Sigmoid colon (tissue), 7 donors: ENCODE measurements around the gene PIGQ. TPM values are rescaled to one million over a fixed set of nuclear protein-coding genes. Genes with fewer than 3 reads are reported as not detected.

ENCODE experiments used
- DNase-seq: peaks from one replicate; pipeline ENCODE4 v3.0.0-alpha.2; 2019
- H3K27ac ChIP-seq, 4 donors: fragments of 200-600 bp; sonication (generic); one replicate each; pipeline ENCODE4 v1.5.1; 2016 to 2019; ENCODE audit warnings: mild to moderate bottlenecking in 1 of 4
- H3K27me3 ChIP-seq, 3 donors: fragments of 200-600 bp; sonication (generic); one replicate each; pipeline ENCODE4 v1.5.1; 2019; ENCODE audit warnings: mild to moderate bottlenecking in 1 of 3
- H3K36me3 ChIP-seq, 4 donors: fragments of 200-600 bp; sonication (generic); one replicate each; pipeline ENCODE4 v1.5.1; 2016 to 2019
- H3K4me1 ChIP-seq, 4 donors: fragments of 200-600 bp; sonication (generic); one replicate each; pipeline ENCODE4 v1.5.1; 2017 to 2019
- H3K4me3 ChIP-seq, 4 donors: fragments of 200-600 bp; sonication (generic); one replicate each; pipeline ENCODE4 v1.5.1; 2017 to 2019; ENCODE audit warnings: mild to moderate bottlenecking in 2 of 4, moderate library complexity in 1 of 4
- H3K9me3 ChIP-seq, 4 donors: fragments of 200-600 bp in 3 of 4; sonication (generic) in 3 of 4; one replicate each; pipeline versions ENCODE4 v1.5.1 to v1.6.1; 2013 to 2019
- EP300 ChIP-seq, 4 donors: sonication (generic); formaldehyde crosslinking; IDR thresholded peaks; one replicate each; pipeline ENCODE4 v1.6.1; 2017; ENCODE audit warnings: antibody characterized with exemption in 4 of 4
- POLR2A ChIP-seq, 2 donors: fragments of 450-650 bp; IDR thresholded peaks; one replicate each; pipeline ENCODE4 v1.6.1; 2016; ENCODE audit warnings: antibody characterized with exemption in 2 of 2, mild to moderate bottlenecking in 2 of 2, moderate library complexity in 2 of 2
- POLR2AphosphoS5 ChIP-seq, 4 donors: sonication (generic); formaldehyde crosslinking; IDR thresholded peaks; one replicate each; pipeline ENCODE4 v1.6.1; 2017; ENCODE audit warnings: antibody characterized with exemption in 4 of 4
- WGBS, 2 donors: extraction: QIAGEN DNeasy Blood & Tissue Kit; methylation state at CpG; one replicate each; pipeline ENCODE4 v1.1.7; 2013; 5-methylcytosine and 5-hydroxymethylcytosine counted together
- intact Hi-C: fragments of 100-400 bp; cut with DNase I; formaldehyde crosslinking; loops from one replicate; pipeline ENCODE4 v1.15.1; 2023
- polyA plus RNA-seq, 3 donors: library from polyadenylated mRNA; stranded (reverse); fragments of 200-250 nt; gene quantifications; one replicate each; pipeline ENCODE4 v1.2.3, GENCODE V29; 2013
- total RNA-seq, 4 donors: library from RNA; depleted of rRNA; stranded (reverse); fragments of >200 nt; gene quantifications; one replicate each; pipeline ENCODE4 v1.1.0, GENCODE V29; 2016
- TF ChIP-seq, protein P1 (sequence below), 4 experiments: fragments of 450-650 bp in 3 of 4; fragments of 200-600 bp in 1 of 4; IDR thresholded peaks; one replicate each; pipeline ENCODE4 v1.5.1; 2016 to 2019; ENCODE audit warnings: antibody characterized with exemption in 4 of 4, mild to moderate bottlenecking in 3 of 4, moderate library complexity in 2 of 4
- donor health status: healthy with polysubstance abuse.
- donor health status: Bipolar disorder and iron deficiency.
- donor health status: healthy.

The PIGQ gene
- total and polyA plus RNA-seq, 7 donors: 11.1 to 47.4 (median 17.8) TPM

DNA sequence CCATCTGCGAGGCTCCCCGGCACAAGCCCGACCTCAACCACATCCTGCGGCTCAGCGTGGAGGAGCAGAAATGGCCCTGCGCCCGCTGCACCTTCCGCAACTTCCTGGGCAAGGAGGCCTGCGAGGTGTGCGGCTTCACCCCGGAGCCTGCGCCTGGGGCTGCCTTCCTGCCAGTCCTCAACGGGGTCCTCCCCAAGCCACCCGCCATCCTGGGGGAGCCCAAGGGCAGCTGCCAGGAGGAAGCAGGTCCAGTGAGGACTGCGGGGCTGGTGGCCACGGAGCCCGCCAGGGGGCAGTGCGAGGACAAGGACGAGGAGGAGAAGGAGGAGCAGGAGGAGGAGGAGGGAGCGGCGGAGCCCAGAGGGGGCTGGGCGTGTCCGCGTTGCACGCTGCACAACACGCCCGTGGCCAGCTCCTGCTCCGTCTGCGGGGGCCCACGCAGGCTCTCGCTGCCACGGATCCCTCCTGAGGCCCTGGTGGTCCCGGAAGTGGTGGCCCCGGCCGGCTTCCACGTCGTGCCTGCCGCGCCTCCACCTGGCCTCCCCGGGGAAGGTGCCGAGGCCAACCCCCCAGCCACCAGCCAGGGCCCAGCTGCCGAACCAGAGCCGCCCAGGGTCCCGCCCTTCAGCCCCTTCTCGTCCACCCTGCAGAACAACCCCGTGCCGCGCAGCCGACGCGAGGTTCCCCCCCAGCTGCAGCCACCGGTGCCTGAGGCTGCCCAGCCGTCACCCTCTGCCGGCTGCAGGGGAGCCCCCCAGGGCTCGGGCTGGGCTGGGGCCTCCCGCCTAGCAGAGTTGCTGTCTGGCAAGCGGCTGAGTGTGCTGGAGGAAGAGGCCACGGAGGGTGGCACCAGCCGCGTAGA lies 22.6 kb upstream of the PIGQ start:
- H3K36me3 ChIP-seq: peaks cover 0 to 42% (median 14%) of the 10 kb centered on the region in 4 donors
- peaks cover 0 to 5% (median 2%) of the 10 kb centered on the region in 4 donors for H3K4me1 ChIP-seq
- no peaks in the 10 kb centered on the region for H3K9me3 ChIP-seq
- H3K27ac ChIP-seq: no peak overlapping the region
- no peaks in the 10 kb centered on the region for H3K27me3 ChIP-seq
- DNase-seq: peak; percentile 86
- 52 to 76% methylated on average over 60 of the region's 60 CpGs for WGBS, 2 donors
- H3K4me3 ChIP-seq: peak overlapping the region in 2 of 4 donors; percentile 19 to 31
- intact Hi-C loops: no loop called here
- TF ChIP-seq EP300 (IDR thresholded peaks at IDR 0.05) (no peak), POLR2A (IDR thresholded peaks at IDR 0.05) (no peak), POLR2AphosphoS5 (IDR thresholded peaks at IDR 0.05) (no peak)
- TF ChIP-seq, protein P1, sequence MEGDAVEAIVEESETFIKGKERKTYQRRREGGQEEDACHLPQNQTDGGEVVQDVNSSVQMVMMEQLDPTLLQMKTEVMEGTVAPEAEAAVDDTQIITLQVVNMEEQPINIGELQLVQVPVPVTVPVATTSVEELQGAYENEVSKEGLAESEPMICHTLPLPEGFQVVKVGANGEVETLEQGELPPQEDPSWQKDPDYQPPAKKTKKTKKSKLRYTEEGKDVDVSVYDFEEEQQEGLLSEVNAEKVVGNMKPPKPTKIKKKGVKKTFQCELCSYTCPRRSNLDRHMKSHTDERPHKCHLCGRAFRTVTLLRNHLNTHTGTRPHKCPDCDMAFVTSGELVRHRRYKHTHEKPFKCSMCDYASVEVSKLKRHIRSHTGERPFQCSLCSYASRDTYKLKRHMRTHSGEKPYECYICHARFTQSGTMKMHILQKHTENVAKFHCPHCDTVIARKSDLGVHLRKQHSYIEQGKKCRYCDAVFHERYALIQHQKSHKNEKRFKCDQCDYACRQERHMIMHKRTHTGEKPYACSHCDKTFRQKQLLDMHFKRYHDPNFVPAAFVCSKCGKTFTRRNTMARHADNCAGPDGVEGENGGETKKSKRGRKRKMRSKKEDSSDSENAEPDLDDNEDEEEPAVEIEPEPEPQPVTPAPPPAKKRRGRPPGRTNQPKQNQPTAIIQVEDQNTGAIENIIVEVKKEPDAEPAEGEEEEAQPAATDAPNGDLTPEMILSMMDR (IDR thresholded peaks at IDR 0.05): peak in 3 of 4 experiments; percentile 39 to 46 (median 44)

GRCh38 chr16:548586-548985 lies 21.2 kb upstream of the PIGQ start:
- H3K36me3 ChIP-seq: peaks cover 0 to 54% (median 19%) of the 10 kb centered on the region in 4 donors

GRCh38 chr16:549544-550263 lies 20.1 kb upstream of the PIGQ start:
- Histone ChIP-seq H3K36me3 (peaks cover 0 to 56% (median 19%) of the 10 kb centered on the region in 4 donors), H3K27me3 (no peaks in the 10 kb centered on the region), H3K9me3 (no peaks in the 10 kb centered on the region), H3K27ac (no peak overlapping the region), H3K4me3 (no peak overlapping the region), H3K4me1 (peaks cover 0 to 5% (median 2%) of the 10 kb centered on the region in 4 donors)
- no peak for DNase-seq
- no peak for TF ChIP-seq POLR2A (IDR thresholded peaks at IDR 0.05)
- TF ChIP-seq, protein P1 (IDR thresholded peaks at IDR 0.05): no peak
- TF ChIP-seq POLR2AphosphoS5 (IDR thresholded peaks at IDR 0.05): no peak
- TF ChIP-seq EP300 (IDR thresholded peaks at IDR 0.05): no peak
- intact Hi-C loops: no loop called here
- 93 to 96% methylated on average over 54 of the region's 54 CpGs for WGBS, 2 donors

More at GRCh38 chr16:548586-548985, 21.2 kb upstream of the PIGQ start:
- DNase-seq: no peak
- WGBS, 2 donors: 94 to 96% methylated on average over 21 of the region's 21 CpGs
- peaks cover 0 to 5% (median 2%) of the 10 kb centered on the region in 4 donors for H3K4me1 ChIP-seq
- TF ChIP-seq EP300 (IDR thresholded peaks at IDR 0.05) (no peak), POLR2AphosphoS5 (IDR thresholded peaks at IDR 0.05) (no peak), POLR2A (IDR thresholded peaks at IDR 0.05) (no peak)
- TF ChIP-seq, protein P1 (IDR thresholded peaks at IDR 0.05): no peak
- H3K27me3 ChIP-seq: no peaks in the 10 kb centered on the region
- H3K27ac ChIP-seq: no peak overlapping the region
- H3K4me3 ChIP-seq: no peak overlapping the region
- H3K9me3 ChIP-seq: no peaks in the 10 kb centered on the region
- intact Hi-C loops: no loop called here

DNA sequence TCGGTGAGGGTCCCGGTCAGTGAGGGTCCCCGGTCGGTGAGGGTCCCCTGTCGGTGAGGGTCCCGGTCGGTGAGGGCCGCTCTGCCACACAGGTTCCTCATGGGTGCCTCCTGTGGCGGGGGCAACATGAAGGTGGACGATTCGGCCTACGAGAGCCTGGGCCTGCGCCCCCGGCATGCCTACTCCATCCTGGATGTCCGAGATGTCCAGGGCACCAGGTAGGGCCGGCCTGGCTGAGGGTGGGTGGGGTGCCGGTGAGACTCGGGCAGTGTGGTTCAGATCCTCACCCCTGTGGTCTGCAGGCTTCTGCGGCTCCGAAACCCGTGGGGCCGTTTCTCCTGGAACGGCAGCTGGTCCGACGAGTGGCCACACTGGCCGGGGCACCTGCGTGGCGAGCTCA lies 18.6 kb upstream of the PIGQ start:
- no peak for DNase-seq
- no peak overlapping the region for H3K4me3 ChIP-seq
- no peaks in the 10 kb centered on the region for H3K9me3 ChIP-seq
- no peak overlapping the region for H3K27ac ChIP-seq
- 97 to 98% methylated on average over 28 of the region's 28 CpGs for WGBS, 2 donors
- TF ChIP-seq, protein P1 (IDR thresholded peaks at IDR 0.05): no peak
- no peak for TF ChIP-seq EP300 (IDR thresholded peaks at IDR 0.05)
- no peak for TF ChIP-seq POLR2AphosphoS5 (IDR thresholded peaks at IDR 0.05)
- no peak for TF ChIP-seq POLR2A (IDR thresholded peaks at IDR 0.05)
- peaks cover 0 to 5% (median 2%) of the 10 kb centered on the region in 4 donors for H3K4me1 ChIP-seq
- intact Hi-C loops: no loop called here
- no peaks in the 10 kb centered on the region for H3K27me3 ChIP-seq
- H3K36me3 ChIP-seq: peaks cover 0 to 56% (median 19%) of the 10 kb centered on the region in 4 donors
